Activated B cell treated with CpG ODN at 0.5 μM for 24 hours (primary cell): Measurements from ENCODE around the gene NLRP4. TPM values are rescaled to one million over a fixed set of nuclear protein-coding genes. Genes with fewer than 3 reads are reported as not detected.
A peak's percentile ranks its signal among the peaks of the same experiment; 100 is the strongest.

ENCODE experiments used
- ATAC-seq: fragments of 200-7000 bp; cut with Tn5 transposase; one replicate; pipeline ENCODE4 v1.10.0; 2021; ENCODE audit warnings: low read depth, mild to moderate bottlenecking, moderate library complexity
- CTCF ChIA-PET: fragments of 350-600 bp; sonication (Branson Sonifier 250); formaldehyde crosslinking; loops from one replicate; lab custom pipeline; 2021; ENCODE audit warnings: antibody characterized with exemption; lab: Charles Lee
- POLR2A ChIA-PET: fragments of 350-600 bp; sonication (Branson Sonifier 250); formaldehyde crosslinking; loops from one replicate; lab custom pipeline; 2021; ENCODE audit warnings: antibody characterized with exemption; lab: Charles Lee
- DNase-seq: peaks from one replicate; pipeline ENCODE4 v3.0.0; 2022
- H3K27ac Mint-ChIP-seq: one replicate; pipeline ENCODE4 v1.8.0; 2020; ENCODE audit warnings: mixed read lengths
- H3K27me3 Mint-ChIP-seq: one replicate; pipeline ENCODE4 v1.8.0; 2021; ENCODE audit warnings: mixed read lengths
- H3K36me3 Mint-ChIP-seq: one replicate; pipeline ENCODE4 v1.8.0; 2021; ENCODE audit warnings: low read depth, mixed read lengths
- H3K4me1 Mint-ChIP-seq: one replicate; pipeline ENCODE4 v1.8.0; 2021; ENCODE audit warnings: mixed read lengths
- H3K4me3 Mint-ChIP-seq: one replicate; pipeline ENCODE4 v1.8.0; 2020; ENCODE audit warnings: mild to moderate bottlenecking, mixed read lengths
- H3K9me3 Mint-ChIP-seq: one replicate; pipeline ENCODE4 v1.8.0; 2020; ENCODE audit warnings: mixed read lengths
- intact Hi-C: fragments of 100-400 bp; cut with micrococcal nuclease; formaldehyde crosslinking; loops from one replicate; pipeline ENCODE4 v1.15.1; 2024
- total RNA-seq: library from RNA; stranded (reverse); gene quantifications from 2 replicates; pipeline ENCODE4 v1.2.3, GENCODE V29; 2022
- TF ChIP-seq, protein P1 (sequence below): fragments of 200-600 bp; IDR thresholded peaks from one replicate; pipeline ENCODE4 v1.8.0; 2022; ENCODE audit warnings: antibody characterized with exemption, mild to moderate bottlenecking

NLRP4 gene, protein sequence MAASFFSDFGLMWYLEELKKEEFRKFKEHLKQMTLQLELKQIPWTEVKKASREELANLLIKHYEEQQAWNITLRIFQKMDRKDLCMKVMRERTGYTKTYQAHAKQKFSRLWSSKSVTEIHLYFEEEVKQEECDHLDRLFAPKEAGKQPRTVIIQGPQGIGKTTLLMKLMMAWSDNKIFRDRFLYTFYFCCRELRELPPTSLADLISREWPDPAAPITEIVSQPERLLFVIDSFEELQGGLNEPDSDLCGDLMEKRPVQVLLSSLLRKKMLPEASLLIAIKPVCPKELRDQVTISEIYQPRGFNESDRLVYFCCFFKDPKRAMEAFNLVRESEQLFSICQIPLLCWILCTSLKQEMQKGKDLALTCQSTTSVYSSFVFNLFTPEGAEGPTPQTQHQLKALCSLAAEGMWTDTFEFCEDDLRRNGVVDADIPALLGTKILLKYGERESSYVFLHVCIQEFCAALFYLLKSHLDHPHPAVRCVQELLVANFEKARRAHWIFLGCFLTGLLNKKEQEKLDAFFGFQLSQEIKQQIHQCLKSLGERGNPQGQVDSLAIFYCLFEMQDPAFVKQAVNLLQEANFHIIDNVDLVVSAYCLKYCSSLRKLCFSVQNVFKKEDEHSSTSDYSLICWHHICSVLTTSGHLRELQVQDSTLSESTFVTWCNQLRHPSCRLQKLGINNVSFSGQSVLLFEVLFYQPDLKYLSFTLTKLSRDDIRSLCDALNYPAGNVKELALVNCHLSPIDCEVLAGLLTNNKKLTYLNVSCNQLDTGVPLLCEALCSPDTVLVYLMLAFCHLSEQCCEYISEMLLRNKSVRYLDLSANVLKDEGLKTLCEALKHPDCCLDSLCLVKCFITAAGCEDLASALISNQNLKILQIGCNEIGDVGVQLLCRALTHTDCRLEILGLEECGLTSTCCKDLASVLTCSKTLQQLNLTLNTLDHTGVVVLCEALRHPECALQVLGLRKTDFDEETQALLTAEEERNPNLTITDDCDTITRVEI
- 0.31 and 0.34 TPM in 2 replicates for total RNA-seq

DNA sequence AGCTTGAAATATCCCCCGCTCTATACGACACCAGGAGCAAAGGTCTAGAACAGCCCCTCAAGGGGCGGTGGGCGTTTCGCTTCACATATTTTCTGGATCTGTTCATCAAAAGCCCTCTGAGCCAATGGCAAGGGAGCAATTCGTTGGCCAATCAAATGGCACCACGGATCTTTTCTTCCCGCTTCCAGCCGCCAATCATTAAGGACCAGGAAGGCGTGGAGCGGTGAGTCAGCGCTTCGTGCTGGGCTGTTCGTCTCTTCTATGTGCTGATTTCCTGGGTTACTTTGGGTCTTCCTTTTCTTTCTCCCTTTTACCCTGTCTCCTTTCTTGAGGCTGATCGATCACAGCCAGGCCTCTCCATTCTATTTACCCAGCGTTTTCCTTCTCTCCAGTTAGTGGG is at the start of gene NLRP4:
Gene NLRP4 (plus strand): TSS at position 201 of the 400 bp plus-strand sequence. CDS start 15,541 bp downstream, outside the sequence.
- DNase-seq (no peak), ATAC-seq (no peak)
- intact Hi-C loops = no loop called here
- CTCF ChIA-PET = no interaction called here
- H3K36me3 Mint-ChIP-seq = no peaks in the 10 kb centered on the region
- H3K4me1 Mint-ChIP-seq = no peaks in the 10 kb centered on the region
- H3K9me3 Mint-ChIP-seq = peaks cover 3% of the 10 kb centered on the region
- H3K27me3 Mint-ChIP-seq = peaks cover 3% of the 10 kb centered on the region
- TF ChIP-seq, protein P1, sequence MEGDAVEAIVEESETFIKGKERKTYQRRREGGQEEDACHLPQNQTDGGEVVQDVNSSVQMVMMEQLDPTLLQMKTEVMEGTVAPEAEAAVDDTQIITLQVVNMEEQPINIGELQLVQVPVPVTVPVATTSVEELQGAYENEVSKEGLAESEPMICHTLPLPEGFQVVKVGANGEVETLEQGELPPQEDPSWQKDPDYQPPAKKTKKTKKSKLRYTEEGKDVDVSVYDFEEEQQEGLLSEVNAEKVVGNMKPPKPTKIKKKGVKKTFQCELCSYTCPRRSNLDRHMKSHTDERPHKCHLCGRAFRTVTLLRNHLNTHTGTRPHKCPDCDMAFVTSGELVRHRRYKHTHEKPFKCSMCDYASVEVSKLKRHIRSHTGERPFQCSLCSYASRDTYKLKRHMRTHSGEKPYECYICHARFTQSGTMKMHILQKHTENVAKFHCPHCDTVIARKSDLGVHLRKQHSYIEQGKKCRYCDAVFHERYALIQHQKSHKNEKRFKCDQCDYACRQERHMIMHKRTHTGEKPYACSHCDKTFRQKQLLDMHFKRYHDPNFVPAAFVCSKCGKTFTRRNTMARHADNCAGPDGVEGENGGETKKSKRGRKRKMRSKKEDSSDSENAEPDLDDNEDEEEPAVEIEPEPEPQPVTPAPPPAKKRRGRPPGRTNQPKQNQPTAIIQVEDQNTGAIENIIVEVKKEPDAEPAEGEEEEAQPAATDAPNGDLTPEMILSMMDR = no peak
- no peak within 1 kb of the TSS for H3K27ac Mint-ChIP-seq
- POLR2A ChIA-PET = no interaction called here
- no peak within 1 kb of the TSS for H3K4me3 Mint-ChIP-seq

DNA sequence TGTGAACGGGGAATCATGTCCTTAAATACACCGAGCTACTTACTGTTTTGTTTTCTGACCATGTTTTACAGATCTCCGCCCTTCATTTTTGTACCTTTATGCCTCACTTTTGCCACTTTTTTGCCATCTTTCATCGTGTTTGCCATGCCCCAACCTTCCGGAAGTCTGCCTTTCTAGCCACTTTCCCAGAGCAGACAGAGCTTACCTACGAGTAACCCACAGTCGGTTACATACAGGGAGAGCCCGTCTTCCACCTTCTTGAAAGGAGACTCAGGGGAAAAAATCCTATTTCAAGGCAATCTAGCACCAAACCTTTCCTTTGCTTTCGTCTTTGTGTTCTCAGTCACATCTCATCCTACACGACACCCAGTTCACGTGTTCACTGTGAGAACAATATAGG is 41.3 kb upstream of the NLRP4 start:
- intact Hi-C loops = no loop called here
- ATAC-seq (no peak), DNase-seq (no peak)
- Mint-ChIP-seq H3K27me3 (peaks cover 2% of the 10 kb centered on the region), H3K4me3 (no peak overlapping the region), H3K4me1 (no peaks in the 10 kb centered on the region), H3K36me3 (no peaks in the 10 kb centered on the region), H3K9me3 (no peaks in the 10 kb centered on the region), H3K27ac (no peak overlapping the region)
- TF ChIP-seq, protein P1 = no peak
- CTCF ChIA-PET = no interaction called here
- POLR2A ChIA-PET = no interaction called here

DNA sequence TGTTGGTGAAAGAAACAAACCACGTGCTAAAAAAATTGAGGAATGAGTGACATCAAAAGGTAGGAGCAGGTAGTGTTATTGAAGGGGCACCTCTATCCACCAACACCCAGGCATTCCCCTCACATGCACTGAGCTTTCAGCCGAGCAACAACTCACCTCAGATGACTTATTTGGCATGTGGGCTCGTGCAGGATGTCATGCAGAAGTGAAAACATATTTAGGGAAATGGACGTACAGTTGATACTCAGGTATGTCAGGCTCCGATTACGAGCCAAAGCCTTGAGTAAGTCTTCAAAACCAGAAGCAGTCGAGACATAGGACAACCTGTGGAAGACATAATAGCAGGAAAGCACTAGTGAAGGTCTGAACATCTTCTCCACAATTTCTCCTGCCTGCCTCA is 34.9 kb upstream of the NLRP4 start:
- H3K9me3 Mint-ChIP-seq = peaks cover 2% of the 10 kb centered on the region
- H3K4me1 Mint-ChIP-seq = peaks cover 9% of the 10 kb centered on the region
- DNase-seq (no peak), ATAC-seq (no peak)
- peaks cover 2% of the 10 kb centered on the region for H3K27me3 Mint-ChIP-seq
- intact Hi-C loops = no loop called here
- TF ChIP-seq, protein P1 = no peak
- ChIA-PET POLR2A (no interaction called here), CTCF (interaction anchor here (1.4 kb wide), 1 partner anchor 8 kb away, joined by 4 read pairs; no protein-coding TSS in a partner anchor)
- H3K36me3 Mint-ChIP-seq = no peaks in the 10 kb centered on the region
- no peak overlapping the region for H3K4me3 Mint-ChIP-seq
- H3K27ac Mint-ChIP-seq = peak overlapping the region; percentile 11

DNA sequence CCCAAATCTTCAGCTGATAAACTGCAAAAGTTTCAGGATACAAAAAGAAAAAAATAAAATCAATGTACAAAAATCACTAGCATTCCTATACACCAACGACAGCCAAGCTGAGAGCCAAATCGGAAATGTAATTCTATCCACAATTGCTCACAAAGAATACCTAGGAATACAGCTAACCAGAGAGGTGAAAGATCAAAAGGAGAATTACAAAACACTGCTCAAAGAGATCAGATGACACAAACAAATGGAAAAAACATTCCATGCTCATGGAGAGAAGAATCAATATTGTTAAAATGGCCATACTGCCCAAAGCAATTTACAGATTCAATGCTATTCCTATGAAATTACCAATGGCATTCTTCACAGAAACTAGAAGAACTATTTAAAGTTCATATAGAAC is 34.1 kb upstream of the NLRP4 start:
- DNase-seq (no peak), ATAC-seq (no peak)
- Mint-ChIP-seq H3K9me3 (peaks cover 2% of the 10 kb centered on the region), H3K36me3 (no peaks in the 10 kb centered on the region), H3K4me1 (peaks cover 9% of the 10 kb centered on the region), H3K4me3 (no peak overlapping the region), H3K27ac (no peak overlapping the region), H3K27me3 (peaks cover 2% of the 10 kb centered on the region)
- intact Hi-C loops = no loop called here
- CTCF ChIA-PET = no interaction called here
- POLR2A ChIA-PET = no interaction called here
- TF ChIP-seq, protein P1 = no peak
